Head of caudate nucleus (tissue), 42 donors: ENCODE results near the gene DOCK4.

ENCODE experiments used
- DNase-seq, 42 donors: peaks; one replicate each; pipeline versions ENCODE4 v3.0.0 to v3.0.0-alpha.2; 2020 to 2021; ENCODE audit warnings: mixed read lengths in 7 of 42
- intact Hi-C: fragments of 100-400 bp; cut with DNase I; formaldehyde crosslinking; loops from one replicate; pipeline ENCODE4 v1.15.0; 2022

The DOCK4 gene

DNA sequence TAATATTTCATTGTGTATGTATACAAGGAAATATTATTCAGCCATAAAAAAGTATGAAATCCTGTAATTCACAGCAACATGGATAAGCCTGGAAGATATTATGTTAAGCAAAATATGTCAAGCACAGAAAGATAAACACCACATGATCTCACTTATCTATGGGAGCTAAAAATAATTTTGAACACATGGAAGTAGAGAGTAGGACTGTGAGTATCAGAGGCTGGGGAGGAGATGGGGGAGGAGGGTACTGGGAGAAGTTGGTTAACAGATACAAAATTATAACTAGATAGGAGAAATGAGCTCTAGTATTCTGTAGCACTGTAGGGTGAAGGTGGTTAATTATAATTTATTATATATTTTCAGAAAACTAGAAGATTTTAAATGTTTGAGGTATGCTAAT, 132.7 kb downstream of the DOCK4 start:
- intact Hi-C loops = no loop called here

DNA sequence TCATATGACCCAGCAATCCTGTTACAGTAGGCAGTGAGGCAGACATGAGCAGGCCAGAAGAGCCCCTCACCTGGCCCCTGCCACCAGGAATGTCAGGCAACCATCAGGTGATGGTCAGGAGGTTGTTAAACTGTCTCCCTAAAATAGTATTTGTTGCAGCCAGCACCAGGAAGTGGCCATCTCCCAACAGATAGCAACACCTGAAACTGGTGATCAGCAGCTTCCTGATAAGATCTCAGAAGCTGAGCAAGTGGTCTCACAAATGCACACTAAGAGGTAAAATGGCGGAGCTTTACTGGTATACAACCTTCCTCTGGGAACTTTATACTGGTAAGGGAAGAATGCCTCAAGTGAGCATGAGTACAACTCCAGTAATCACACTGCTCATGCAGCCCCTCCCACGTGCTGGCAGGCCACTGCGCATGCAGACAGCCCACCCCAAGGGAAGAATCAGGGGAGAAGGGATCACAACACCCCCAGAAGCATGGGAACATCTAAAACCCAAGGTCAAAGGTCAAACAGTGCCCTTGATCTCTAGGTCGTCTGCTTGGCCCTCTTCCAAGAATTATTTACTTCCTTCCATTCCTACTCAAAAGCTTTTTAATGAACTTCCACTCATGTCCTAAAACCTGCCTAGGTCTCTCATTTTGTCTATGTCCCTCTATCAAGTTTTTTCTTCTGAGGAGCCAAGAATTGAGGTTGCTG, 133.5 kb downstream of the DOCK4 start:
- DNase-seq = no peak
- intact Hi-C loops = no loop called here

More for the DNA sequence above, 132.7 kb downstream of the DOCK4 start:
- no peak for DNase-seq

DNA sequence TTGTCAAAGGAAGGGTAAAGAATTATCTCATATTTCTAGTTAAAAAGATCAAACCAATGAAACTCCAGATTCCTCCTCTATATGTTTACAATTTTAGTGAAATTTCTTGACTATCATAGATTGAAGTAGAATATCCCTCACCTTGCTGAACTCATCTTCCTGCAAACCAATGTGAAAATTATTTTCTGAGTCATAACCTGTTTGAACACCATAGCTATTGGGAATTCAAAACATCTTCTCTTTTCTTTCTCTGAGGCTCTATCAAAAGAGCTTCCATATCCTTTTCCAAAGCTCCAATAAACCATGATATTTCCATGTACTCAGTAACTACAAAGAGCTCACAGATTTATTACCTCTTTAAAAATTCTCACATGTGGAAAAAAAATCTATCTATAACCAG, 134.3 kb downstream of the DOCK4 start:
- no peak for DNase-seq
- intact Hi-C loops = no loop called here

DNA sequence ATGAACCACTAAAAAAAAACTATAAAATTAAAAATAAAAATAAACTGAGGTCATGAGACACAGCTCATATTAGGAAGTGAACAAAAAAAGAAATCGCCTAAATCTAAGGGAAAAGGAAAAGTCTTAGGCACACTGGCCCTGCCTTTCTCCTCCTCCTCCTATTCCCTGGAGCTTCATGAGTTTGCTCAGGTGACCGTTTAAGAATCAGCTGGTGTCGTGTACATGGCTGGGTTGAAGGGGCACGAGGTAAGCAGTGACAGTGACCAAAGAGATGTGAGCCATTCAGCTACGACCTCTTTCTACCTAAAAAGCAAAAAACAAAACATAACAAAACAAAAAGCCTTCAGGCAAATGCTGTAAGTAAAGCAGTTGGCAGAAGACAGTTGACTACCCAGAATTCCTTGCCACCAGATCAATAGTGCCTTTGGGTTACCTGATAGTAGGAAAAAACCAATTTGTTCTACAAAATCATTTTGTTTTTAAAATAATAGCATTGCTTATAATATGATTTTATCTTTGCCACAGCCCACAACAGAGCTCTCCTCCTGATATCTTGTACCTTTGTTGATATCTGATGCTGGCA, 135.4 kb downstream of the DOCK4 start:
- no peak for DNase-seq
- intact Hi-C loops = no loop called here

DNA sequence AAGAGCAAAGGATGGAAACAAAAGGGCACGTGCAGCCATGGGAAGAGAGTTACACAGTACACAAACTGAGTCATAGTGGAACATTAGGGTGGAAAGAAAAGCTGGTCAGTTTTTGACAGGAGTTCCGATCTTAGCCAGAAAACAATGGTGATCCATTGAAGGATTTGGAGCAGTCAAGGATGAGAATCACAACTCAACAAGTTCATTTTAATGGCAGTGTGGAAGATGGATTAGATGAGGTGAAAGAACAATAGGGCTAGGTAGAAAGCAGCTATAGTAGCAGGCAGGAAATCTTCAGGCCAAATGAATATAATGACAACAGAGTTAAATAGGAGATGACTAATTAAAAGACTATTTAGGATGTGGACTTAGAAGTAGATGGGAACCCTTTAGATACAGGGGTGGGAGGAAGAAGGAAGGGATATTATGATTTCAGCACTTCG, 136.3 kb downstream of the DOCK4 start:
- DNase-seq = no peak
- intact Hi-C loops = no loop called here

DNA sequence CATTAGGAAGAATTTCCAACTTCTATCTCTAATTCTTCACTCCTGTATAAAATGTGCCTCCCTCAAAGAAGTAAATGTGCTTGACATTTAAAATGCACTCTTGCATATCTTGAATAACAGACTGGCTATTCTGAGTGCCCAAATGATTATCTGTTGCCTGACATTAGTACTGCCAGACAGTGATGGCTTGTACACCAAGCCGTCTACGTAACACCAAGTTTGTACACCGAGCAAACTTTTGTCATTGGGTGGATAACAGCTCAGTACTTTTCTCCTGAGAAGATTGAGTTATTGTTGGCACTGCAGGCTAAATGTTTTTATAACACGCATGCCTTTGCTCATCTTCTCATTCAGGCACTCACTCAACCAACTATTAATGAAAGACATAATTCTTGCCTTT, 137.2 kb downstream of the DOCK4 start:
- intact Hi-C loops = no loop called here
- no peak for DNase-seq

DNA sequence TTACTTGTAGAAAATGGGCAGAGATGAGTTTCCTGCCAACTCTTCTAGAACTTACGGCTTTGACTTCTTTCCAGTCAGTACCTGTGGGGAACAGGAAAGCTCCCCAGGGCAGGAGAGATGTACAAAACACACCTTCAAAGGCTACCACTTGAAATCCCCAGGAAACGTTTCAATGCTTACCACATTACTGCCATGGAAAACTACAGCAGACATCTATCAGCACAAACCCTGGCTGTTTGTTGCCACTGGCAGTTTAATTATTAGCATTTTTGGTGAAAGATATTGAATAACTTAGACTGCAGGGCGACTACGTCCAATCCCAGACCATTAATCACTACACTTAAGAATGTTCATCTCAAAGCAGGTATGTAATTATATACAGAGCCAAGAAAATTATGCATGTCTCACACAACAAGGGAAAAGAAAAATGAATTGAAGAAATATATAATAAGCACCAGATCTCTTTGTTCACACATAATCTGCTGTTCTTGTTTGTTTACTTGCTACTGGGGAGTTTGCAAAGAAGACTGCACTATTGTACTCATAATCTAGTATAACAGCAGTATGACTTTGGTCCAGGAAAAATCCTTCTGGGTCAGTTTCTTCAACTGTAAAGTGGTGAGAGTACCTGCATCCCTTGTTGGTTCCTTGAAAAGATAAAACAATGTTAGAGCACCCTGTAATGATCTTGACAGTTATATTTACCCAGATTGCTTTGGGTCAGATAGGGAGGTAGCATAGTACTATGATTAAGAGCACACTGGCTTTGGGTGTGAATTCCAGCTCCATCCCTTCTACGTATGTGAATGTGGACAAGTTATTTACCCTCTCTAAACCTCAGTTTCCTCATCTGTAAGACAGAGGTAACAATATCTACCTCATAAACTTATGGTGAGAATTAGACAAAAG, 138.3 kb downstream of the DOCK4 start:
- intact Hi-C loops = no loop called here
- DNase-seq = no peak

DNA sequence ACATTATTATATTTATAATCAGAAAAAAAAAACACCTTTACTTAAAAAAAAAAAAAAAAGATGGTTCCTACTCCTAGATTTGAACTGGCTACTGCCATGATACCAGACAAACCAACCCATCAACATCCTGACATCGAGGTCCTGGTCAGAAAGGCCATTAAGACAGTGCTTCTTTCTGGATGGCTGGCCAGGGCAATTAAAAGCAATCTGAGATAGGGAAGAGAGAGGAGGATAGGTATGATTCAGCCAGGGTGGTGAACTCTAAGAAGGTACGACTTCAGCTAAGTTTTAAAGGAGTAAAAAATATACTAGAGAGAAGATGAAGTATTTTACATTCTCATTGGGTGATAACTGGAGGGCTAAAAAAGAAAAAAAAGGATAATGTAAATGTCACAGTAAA, 139.0 kb downstream of the DOCK4 start:
- no peak for DNase-seq
- intact Hi-C loops = no loop called here

DNA sequence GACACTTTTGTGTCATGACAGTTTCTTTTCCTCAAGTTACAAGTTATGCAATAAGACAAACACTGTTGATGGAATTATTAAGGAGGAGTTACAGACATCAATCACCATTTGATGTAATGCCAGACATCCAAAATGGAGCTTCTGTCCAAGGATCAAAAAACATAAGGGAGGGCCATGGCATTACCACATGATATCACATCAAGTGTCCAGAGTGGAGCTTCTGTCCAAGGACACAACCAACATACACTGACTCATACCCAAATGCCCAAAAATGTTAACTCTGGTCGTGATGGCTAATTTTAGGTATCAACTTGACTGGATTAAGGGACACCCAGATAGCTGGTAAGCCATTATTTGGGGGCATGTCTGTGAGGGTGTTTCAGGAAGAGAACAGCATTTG, 140.4 kb downstream of the DOCK4 start:
- intact Hi-C loops = no loop called here
- no peak for DNase-seq

DNA sequence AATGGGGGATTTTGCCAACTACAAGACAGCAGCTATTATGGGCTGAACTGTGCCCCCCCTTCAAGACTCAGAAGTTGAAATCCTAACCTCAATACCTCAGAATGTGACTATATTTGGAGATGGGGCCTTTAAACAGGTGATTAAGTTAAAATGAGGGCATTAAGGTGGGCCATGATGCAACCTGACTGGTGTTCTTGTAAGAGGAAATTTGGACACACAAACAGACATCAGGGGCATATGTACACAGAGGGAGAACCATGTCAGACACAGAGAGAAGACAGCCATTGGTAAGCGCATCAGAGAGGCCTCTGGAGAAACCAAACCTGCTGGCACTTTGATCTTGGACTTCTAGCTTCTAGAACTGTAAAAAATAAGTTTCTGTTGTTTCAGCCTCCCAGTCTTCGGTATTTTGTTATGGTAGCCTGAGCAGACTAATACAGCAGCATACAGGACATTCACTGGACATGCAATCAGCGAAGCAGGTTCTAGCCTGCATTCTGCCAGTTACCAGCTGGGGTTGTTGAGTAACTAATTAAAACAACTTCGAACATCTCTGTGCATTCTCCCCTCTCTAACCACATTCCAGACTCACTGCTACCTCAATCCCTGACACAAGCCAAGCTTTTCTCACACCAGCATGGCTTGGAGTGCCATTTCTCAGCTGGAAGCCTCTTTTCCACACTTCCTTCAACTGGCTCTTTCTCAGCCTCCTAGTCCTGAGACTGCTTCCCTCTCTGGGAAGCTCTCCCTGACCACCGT, 141.4 kb downstream of the DOCK4 start:
- intact Hi-C loops = no loop called here

DNA sequence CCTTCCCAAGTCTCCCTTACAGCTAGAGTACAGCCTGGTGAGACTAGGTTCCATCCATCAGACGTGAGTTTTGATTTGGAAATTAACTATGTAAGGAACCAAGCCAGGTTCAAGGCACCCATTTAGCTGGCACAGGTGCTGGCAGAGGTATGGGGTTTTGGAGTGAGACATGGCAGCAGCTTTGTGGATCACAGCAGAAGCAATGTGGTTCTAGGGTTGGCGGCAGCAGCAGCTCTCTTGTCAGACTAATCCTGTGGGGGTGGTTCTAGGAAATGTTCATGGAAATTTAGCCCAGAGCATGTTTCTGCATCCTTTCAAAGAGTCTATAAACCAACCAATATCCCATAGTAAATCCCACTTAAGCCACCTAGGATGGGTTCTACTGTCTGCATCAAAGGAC, 142.2 kb downstream of the DOCK4 start:
- DNase-seq = peak in 4 of 42 donors; percentile 14 to 45 (median 30)
- intact Hi-C loops = no loop called here

More for the DNA sequence above, 141.4 kb downstream of the DOCK4 start:
- DNase-seq = no peak

DNA sequence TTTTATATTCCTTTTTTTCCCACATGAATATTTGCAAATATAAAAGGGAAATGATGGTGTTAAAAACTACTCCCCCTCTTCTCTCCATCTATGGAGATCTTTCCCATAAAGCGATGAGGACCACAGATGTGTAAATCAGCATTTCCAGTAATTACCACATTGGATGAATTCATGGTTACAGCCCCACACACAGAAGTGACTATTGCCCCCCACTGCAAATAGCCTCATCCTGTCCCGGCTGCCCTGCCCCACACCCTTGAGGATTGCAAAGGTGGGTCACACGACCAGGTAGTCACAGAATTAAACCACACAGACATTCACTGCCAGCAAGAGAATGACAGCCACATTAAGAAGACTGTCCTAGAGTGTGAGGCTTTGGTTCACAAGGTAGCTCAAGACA, 145.1 kb downstream of the DOCK4 start:
- intact Hi-C loops = no loop called here
- DNase-seq = no peak

DNA sequence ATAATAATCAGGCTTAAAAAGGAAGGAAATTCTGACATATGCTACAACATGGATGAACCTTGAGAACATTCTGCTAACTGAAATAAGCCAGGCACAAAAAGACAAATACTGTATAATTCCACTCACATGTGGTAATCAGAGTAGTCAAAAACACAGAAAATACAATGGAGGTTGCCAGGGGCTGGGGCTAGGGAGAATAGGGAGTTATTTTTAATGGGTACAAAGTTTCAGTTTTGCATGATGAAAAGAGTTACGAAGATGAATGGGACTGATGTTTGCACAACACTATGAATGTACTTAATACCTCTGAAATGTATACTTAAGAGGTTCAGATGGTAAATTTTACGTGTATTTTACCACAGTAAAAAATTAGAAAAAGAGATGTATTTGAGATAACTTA, 145.6 kb downstream of the DOCK4 start:
- intact Hi-C loops = no loop called here
- no peak for DNase-seq

DNA sequence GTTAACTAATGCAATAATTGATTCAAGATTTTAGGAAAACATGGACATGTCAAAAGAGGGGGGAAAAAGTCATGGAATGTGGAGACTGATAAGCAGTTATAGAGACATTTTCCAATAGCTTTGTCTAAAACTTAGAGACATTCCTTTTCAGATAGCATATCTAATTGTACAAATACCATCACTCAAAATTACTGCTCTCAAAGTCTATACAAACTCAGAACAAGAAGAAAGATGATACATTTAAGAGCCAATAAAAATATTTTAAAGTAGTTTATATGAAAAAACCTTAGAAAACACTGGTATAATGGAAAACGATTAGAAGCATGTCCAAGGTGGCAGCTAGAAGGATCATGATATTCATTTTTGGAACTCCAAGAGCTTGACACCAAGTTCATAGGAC, 146.5 kb downstream of the DOCK4 start:
- no peak for DNase-seq
- intact Hi-C loops = no loop called here

DNA sequence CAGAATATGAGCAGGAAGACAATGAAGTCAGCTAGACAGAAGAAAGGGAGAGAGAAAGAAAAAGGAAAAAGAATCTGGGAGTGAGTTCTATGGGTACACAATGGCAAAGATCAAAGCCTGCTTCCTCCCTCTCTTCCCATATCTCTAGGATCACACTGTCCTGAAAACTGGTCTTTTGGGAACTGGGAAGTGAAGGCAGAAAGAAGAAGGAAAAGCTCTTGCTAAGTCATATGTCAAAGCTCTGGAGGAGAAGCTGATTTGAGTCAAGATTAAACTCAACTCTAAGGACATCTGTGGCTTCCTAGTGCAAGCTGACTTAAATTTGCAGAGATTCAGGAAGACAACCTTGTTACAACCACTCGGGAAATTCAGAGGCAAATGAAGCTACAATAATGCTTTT, 147.5 kb downstream of the DOCK4 start:
- intact Hi-C loops = no loop called here
- DNase-seq = no peak

DNA sequence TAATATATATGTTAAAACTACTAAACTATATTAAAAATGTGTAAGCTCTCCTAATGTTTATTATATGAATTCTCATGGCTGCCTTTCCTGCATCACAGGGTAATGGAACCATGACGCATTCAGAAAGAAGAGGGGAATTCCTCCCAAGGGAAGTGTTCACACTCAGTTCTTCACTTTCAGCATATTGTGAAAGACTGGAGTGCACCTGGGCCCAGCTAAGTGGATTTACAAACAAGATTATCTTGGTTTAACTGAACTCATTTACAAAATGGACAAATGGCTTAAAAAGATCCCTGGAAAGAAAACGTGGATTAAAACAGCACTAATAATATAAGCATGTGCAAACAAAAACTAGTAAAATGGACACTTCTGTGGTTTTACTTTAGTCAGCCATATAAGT, 149.8 kb downstream of the DOCK4 start:
- intact Hi-C loops = no loop called here
- no peak for DNase-seq

DNA sequence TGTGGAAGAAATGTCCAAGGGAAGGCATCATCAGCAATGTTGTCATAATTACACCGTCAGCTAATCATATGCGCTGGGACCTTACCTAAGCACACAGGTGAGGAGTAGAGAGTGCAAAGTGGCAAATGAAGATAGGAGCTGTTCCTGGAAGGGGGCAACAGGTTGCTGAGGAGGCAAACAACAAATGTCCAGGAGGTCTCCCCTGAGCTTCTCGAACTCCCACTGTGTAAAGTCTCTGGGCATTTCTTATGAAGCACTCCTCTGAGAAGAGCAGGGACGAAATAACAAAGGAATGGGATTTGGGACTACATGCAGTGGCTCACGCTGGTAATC, 152.5 kb downstream of the DOCK4 start:
- intact Hi-C loops = no loop called here
- DNase-seq = no peak

DNA sequence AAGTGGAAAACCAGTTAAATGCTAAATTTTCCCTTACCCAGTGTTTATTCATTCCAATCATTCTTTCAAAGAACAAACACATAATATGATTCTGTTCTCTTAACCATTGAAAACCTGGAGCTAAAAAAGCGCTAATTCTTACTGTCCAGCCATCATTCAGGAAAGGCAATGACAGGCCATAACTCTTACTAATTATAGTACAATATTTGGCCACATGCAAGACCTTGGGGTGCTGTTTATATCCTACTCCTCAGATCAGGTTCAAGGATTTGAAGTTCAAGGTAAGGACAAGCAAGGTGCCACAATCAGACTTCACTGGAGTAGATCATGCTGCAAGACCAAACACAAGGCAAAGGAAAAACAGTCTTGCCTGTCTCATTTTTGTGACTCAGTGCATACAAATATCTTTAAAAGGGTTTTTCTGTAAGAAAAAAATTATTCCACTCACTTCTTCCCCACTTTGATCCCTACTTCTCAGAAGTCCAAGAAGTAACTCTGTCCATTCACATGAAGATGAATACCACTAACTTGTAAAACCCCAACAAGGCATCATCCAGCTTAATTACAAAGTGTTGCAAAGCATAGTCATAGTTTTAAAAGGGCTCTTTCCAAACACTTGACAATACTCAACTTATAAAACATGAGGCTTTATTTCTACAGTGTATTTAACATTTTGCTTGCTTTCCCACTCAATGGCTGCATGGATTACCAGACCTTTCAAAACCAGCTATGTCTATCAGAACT, 153.0 kb downstream of the DOCK4 start:
- intact Hi-C loops = no loop called here
- DNase-seq = no peak

DNA sequence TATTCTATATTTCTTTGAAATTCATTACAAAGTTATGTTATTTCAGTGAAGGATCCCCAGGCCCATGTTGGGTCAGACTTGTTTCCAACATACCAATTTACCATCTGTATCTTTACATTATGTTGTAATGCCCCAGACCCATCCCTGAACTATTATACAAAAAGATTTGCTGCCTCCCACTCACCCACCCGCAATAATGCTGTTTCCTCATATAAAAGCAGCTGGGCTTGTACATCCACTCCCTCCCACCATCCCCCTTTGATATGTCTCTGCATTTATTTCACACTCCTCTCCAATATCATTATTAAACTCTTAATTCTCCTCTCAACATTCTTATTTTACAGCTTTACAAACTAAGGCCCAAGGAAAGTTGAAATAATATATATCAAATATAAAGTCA, 153.7 kb downstream of the DOCK4 start:
- intact Hi-C loops = no loop called here
- DNase-seq = no peak
